GM19239 (cell line): ENCODE data around the gene TCF4.
A peak's percentile ranks its signal among the peaks of the same experiment; 100 is the strongest.

Experiments used
- DNase-seq: peaks from one replicate; pipeline ENCODE4 v3.0.0; 2011; ENCODE audit warnings: low spot score; ENCODE audit not compliant: insufficient read length
- FAIRE-seq: peaks from 2 replicates; lab custom pipeline; 2011; peaks lifted over from hg19 to GRCh38; lab: Jason Lieb, UNC

Gene TCF4

DNA sequence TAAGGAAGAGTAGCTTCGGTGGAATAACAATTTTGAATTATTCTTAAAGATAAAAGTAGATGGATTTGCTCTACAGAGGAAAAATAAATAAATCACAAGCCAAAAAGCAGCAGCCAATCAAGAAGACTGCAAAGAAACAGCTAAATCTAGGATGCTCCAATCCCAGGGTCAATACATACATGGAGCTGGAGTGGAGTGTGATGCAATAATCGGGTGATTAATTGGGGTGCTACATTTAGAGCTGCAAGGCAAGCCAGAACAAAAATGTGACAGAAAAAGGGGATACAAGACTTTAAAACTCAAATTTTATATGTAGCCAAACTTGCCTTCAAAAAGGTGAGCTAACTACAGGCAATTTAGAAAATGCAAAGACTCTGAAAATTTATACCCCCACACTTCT, 215.8 kb downstream of the TCF4 start:
- FAIRE-seq (no peak), DNase-seq (no peak)

DNA sequence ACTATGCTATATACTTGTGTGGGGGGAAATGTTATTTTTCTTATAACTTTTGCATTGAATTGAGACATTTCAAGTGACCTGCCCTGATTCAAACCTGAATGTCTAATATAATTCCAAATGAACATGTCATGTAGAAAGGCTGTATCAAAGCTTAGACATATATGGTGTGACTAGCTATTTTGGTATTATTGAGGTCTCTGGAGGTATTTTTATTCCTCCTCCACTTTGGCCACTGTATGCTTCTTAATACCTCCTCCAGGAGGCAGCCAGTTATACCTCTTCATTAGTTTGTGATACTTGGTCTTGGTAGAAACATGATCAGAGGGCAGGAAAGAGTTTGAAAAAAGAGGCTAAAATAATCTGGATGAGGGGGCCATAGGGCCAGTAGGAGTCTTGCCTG, 217.1 kb downstream of the TCF4 start:
- no peak for FAIRE-seq

DNA sequence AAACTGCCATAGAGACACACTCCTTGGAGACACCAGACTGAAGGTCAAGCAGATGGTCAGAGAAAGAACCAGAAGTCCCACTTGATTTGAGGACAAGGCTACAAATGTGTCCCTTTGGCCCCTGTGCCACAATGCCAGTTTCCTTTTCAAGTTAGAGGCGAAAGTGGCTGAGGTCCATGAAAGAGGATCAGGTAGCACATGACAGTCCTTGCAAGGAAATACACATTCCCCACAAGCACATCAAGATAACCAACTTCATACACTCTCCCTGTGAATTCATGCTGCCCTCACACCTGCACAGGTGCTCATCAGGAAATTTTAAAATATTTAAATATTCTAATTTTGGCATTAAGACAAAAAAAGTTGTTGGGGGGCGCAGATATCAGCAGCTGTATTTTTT, 218.6 kb downstream of the TCF4 start:
- DNase-seq: no peak
- no peak for FAIRE-seq

More for the DNA sequence above, 217.1 kb downstream of the TCF4 start:
- no peak for DNase-seq

DNA sequence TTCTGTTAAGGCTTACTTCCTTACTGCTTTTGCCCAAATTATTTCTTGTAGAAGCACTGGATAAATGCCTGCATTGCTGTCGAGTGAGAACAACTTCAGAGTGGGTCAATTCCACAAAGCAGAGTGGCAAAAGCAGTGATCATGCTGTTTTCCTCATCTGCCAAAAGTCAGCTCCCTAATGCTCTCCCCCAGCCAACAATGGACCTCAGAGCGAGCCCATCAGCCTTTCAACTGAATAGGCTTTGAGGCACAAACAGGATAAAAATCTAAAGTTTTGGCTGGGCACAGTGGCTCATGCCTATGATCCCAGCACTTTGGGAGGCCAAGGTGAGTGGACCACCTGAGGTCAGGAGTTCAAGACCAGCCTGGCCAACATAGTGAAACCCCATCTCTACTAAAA, 222.7 kb downstream of the TCF4 start:
- no peak for FAIRE-seq
- no peak for DNase-seq

DNA sequence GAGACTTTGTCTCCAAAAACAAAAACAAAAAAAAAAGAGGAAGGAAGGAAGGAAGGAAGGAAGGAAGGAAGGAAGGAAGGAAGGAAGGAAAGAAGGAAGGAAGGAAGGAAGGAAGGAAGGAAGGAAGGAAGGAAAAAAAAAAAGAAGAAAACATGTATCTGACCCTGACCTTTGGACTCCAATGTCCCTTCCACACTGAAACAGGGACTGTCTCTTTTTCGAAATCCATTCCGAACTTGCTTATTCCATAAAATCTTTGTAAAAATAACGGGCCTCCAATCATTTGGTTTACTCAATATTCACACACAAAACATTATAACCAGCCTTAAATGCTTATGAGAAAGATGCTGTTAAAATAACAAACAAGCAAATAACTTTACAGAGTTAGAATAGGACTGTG, 225.7 kb downstream of the TCF4 start:
- no peak for FAIRE-seq
- no peak for DNase-seq

DNA sequence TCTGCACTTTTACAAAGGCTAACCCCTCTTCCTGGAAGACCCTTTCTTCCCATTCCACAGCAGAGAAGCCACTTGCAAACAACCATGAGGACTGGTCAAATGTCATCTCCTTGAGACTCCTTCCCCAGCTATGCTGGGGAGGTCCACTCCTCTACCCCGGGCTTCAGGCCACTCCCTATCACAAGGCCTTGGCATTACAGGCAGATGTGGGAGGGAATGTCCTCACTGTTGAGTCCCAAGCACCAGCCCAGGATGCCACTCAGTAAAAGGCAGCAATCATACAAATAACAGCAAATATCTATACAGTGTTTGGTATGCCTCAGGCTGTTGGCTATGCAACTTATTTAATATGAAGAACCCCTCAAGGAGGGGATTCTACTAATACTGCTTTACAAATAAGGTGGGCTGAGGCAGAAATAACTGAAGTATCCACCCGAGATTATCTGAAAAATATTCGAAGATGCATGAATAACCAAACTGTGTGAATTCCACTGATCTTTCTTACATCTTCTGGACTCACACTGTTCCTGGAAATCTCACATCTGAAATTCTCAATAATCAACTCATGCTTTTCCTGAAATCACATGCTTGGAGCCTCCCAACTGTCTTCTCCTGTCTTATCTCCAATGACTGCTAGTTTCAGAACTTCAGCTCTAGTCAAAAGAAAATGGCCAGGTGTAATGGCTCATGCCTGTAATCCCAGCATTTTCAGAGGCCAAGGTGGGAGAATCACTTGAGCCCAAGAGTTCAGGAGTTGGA, 226.3 kb downstream of the TCF4 start:
- DNase-seq (no peak), FAIRE-seq (no peak)

DNA sequence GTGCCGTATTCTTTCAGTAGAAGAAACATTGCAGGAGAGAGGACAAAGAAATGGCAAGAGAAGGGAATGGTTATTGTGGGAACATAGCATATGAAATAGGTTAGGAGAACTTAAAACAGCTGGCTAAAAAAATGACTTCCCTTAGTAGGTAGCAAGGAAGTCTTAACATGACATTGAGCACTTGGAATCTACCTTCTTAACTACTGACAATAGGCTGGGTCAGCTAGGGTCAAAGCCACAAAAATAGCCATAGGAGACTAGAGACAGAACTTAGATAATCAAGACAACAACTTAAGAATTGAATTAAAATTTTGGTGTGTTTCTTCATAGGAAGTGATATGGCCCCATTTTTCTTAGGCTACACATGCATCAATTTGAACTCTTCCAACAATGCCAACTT, 227.9 kb downstream of the TCF4 start:
- DNase-seq (no peak), FAIRE-seq (no peak)

DNA sequence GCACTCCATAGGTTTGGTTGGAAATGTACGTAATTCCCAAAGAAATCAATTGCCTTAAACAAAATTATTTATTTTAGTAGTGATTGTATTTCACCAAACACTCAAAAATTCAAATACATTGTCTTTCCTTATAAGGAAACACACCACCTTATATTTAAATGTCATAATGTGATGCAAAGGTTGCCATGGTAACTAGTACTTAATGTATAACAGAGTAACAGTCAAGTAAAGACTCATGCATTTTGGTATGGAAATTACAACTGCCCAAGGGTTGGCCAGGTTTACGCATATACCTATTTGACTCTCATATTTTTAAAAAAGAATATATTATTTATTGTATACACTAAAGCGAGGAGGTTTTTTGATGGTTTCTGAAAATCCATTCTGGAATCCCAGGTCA, 231.2 kb downstream of the TCF4 start:
- FAIRE-seq (no peak), DNase-seq (no peak)

DNA sequence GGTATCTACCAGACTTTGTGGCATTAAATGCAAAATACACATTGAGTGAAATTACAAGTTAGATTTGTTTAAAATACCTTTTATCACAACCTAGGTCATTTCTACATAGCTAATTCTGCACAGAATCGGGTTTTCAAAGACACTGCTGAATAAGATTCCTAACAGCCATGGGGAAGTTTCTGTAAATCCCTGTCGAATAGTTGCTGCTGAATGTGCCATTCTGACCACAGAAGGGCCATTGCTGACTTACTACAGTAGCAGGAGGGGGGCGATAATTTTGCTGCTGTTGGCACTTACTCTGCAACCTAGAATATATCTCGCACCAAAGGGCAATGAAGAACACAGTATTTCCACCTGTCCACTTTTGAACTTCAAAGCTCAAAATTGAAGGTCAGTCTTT, 232.8 kb downstream of the TCF4 start:
- no peak for FAIRE-seq

DNA sequence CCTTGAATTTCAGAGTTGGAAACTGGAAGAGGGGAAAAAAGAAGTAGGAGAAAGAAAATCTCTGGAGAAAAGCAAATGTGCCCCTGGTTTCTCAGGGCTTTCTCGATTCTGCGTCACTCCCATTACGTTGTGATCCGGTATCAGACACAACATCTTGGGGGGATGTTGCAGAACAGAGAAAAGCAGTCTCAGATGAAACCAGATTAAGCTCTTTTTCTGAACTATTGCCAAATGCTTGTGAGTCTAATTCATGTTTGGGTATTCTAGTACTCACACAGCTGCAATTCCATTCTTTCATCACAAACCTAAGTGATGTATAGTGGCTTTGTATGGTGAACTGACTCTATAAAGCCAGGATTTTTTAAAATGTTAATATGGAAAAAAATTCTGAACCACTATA, 233.2 kb downstream of the TCF4 start:
- FAIRE-seq (no peak), DNase-seq (no peak)

More for the DNA sequence above, 232.8 kb downstream of the TCF4 start:
- no peak for DNase-seq

DNA sequence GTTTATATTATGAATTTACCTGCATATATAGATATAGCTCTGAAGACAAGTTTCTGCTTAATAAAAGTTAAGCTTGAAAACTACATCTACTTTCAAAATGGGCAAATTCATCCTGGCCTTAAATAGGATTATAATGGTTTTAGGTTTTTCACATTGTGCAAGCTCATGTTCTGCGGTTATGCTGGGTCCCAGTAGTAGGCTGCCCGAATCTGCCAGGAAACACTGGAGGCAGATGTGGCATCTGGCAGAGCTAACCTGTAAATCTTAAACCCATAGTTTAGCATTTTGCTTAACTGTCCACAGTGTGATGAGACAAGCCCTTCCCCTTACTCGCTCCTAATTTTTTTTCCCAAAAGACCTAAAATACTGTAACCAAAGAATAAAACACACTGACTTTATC, 234.2 kb downstream of the TCF4 start:
- FAIRE-seq: no peak
- DNase-seq: no peak

DNA sequence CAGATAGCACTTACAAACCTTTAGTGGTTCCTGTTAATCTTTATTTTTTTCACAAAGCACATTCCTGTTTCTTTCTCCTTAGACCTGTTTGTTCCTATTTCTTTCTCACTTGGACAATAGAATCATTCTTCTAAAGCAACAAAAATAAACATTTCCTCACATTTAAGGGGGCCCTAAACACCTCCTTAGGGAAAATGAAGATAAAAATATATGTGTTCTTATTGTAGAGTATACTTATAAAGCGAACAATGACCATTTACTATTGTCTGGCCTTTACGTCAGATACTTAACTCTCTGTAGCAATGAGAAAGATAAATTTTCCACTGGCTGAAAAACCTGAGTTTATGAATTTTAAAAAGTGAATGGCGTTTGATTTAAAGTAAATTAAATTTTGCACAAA, 234.6 kb downstream of the TCF4 start:
- no peak for FAIRE-seq
- no peak for DNase-seq

DNA sequence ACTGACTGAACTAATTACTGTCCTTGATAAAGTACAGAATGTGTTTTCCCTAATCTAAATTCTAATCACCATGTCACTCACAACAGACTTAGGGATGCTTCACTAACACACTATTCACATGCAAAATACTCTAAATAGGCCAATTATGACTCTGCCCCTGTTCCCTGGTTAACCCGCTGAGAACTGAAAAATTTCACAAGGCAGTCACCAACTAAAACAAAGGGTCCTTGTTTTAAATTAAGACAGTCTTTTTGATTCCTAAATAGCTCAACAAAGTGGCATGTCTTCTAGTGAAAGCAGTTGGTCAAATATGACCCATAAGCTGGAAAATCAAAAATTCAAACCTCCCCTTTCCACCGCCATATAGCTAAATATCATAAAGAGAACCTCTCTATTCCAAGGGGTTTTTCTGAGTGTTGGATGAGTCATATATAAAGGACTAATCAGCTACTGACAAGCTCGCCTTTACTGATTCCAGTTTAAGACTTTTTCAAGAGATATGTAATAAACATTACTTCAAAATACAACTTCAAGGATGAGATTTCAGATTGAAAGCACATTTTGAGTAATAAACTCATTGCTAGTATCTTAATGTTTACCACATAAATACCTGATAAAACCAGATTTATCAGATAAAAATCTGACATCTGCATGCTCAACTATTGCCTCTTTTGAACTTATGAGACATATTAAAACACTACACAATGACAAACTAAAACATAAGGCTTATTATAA, 235.8 kb downstream of the TCF4 start:
- FAIRE-seq: no peak
- no peak for DNase-seq

DNA sequence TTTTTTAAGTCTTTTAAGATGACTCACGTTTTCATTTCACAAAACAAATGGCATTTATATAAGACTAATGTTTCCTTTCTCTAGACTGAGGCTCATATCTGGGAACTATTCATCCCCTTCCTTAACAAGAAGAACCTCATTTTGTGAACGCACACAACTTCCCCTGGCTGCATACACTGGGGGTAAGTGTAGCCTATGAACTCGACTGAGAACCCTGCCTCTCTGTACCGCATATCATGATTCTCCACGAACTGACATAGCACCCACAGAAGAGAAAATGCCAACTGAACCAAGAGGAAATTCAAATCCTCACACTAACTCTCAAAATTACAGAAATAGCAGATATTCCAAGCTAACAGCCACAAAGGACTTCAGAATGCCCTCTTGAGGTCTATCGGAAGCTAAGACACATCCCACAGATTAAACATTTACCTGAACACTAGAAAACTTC, 236.7 kb downstream of the TCF4 start:
- FAIRE-seq: no peak
- no peak for DNase-seq

DNA sequence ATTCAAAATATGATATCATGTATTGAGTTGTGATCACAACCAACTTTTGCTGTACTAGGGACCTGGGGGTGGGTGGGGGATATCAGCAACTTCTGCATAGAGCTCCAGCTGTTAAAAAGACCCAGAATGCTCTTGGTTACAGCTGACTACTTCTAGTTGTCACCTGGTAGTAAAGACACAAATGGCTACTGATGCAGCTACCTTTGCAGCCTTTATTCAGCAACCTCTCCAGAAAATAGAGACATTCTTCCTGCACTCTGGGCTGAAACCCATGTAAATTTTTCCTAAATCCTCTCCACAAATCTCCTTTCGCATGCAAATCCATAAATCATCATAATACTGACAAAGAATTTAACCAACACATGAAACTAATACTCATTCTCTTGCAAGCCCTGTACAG, 238.3 kb downstream of the TCF4 start:
- DNase-seq (no peak), FAIRE-seq (no peak)

DNA sequence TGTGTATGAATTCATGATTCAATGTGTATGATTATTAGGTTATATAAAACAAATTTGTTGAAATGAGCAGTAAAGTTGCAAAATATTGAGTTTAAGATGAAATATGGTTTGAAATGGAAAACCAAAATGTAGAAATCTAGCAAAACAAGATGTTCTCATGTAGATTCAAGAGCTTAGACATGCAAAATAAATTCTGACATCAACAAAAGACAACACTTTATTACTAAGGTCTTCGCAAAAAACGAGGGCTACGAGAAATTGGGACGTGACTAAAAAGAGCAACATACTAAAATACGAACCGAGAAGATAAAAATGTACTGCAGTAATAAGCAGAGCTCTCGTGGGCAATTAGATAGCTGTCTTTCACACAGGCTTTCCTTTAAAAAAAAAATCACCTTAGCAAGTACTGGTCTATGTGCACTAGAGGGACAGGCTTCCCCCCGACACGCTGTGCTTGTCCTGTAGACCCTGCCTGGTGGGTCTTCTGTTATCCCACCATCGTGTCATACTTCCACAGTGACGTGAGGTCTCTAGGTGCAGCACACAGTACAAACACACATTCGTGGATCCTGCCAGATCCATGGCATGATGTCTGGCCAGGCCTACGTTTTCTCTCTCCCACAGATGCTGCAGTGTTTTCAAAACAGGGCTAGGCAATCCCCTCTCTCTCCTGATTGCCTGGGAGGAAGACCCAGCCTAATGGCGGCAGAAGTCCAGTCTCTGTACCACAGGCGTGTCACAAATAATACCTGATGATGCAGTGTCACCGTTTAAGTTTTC, 240.8 kb downstream of the TCF4 start:
- FAIRE-seq (no peak), DNase-seq (no peak)

DNA sequence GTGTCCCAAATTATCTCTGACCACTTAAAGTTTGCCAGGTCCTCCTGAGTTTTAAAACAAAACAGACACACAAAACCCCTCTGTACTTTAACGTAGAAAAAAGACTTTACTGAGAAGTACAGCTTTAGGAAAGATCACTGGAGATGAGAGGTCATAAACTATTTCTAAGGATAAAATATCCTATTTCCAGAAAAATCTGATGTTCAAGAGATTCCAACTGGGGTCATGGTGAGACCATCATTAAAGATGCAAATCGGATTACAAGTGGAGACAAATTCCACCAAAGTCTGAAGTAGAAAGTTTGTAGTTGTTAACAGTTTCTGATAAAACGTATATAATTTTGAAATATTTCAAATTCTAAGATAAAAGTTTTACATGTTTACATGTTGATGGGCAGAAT, 241.6 kb downstream of the TCF4 start:
- FAIRE-seq (no peak), DNase-seq (no peak)

DNA sequence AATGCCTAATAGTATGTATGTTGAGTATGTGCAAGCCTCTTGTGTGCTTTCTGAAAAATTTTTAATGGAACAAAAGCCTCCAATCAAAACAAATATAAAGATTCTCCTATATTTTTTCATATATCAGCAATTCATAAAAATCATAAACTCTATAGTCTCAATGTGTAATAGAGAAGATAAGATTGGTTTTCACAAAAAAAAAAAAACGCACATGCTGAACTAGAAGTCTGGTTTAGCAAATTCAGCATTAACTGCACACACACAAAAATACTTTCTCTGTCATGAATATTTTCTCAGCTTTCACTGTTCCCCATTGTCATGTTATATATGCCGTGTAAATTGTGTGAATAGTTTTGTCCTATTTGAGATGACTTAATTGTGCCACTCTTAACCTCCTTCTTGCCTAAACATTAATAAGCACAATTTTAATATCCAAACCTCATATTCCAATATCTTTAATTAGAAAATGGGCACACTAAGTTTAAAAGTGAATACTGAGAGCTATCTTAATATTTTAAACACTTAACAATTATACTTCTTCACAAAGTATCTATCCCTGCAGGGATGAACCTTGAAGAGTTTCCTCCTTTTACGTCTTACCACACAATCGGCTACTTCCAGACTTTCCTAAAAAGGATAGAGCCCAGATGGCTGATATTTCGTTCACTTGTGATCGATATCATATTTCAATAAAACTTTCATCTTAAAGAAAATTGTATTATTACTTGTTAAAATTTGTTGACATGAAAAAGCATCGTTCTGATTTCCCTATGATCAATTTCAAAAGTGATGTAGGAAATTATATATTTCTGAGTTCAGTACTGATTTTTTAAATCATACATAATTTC, 242.7 kb downstream of the TCF4 start:
- FAIRE-seq (no peak), DNase-seq (no peak)

DNA sequence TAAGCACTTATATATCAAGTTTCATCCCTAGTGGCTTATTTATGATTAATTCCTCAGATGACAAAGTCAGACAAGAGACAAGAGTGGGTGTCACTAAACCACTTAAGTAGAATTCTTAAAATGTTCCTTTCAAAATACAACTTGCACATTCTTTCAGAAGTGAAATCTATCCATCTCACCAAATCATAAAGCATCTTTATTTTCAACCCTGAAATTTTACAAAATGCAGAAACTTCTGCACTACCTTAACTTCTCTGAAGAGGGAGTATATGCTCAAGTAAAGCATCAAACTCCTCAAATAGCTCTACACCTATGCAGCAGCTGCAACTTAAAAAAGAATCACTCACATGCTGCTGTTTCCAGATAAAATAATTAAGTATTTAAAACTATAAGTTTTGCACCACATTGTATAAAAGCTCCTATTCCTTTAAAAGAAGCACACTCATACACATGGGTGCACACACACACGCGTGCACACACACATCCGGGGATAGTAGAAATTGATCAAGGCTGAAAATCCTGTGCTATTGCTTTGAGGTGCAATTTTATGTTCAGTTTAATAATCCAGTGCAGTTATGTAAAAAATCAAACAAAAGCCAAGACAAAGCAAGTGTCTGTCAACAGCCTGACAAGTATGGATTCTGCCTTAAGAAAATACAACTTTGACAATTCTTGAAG, 244.5 kb downstream of the TCF4 start:
- no peak for DNase-seq
- peak; percentile 18 for FAIRE-seq

DNA sequence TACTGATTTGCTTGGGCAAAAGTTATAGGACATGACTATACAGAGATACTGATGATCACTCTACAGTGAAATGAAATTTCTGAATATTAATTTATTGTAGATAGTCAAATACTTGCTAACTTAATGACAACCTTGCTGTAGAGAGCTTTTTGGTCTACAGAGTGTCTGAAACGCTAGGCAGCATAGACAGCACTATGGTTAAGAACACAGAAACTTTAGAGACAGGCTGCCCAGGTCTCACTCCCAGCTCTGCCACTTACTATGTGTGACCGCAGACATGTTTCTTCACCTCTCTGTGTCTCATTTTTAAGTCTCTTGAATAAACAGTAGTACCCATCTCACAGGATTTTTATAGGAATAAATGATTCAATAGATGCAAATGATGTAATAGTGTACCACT, 247.0 kb downstream of the TCF4 start:
- DNase-seq (no peak), FAIRE-seq (no peak)
